ENCODE results near the gene FITM1. TPM values are rescaled to one million over a fixed set of nuclear protein-coding genes. Genes with fewer than 3 reads are reported as not detected.

Gene FITM1
- polyA plus RNA-seq, 1 donor from 2014 or later: 0.88 TPM

- no peak for TF ChIP-seq RAD21 (conservative IDR thresholded peaks at IDR 0.05)
- TF ChIP-seq CTCF (IDR thresholded peaks at IDR 0.05; ENCODE audit: poor library complexity, severe bottlenecking): no peak
- TF ChIP-seq MXI1 (conservative IDR thresholded peaks at IDR 0.05; ENCODE audit: poor library complexity, severe bottlenecking): no peak
- TF ChIP-seq POLR2AphosphoS5 (IDR thresholded peaks at IDR 0.05): no peak
- no peak for TF ChIP-seq EZH2 (IDR thresholded peaks at IDR 0.05; ENCODE audit: borderline replicate concordance, insufficient read depth, low read length, poor library complexity, severe bottlenecking)
- TF ChIP-seq TAF1 (IDR thresholded peaks at IDR 0.05; ENCODE audit: low read depth): no peak
- TF ChIP-seq EP300 (conservative IDR thresholded peaks at IDR 0.05; ENCODE audit: poor library complexity, severe bottlenecking): no peak
- TF ChIP-seq REST (IDR thresholded peaks at IDR 0.05; ENCODE audit: borderline replicate concordance): no peak
- no peaks in the 10 kb centered on the region for H3K9me3 ChIP-seq (ENCODE audit: low read length)
- no peak overlapping the region for H3K27ac ChIP-seq (ENCODE audit: low read length)
- H3K4me2 ChIP-seq (ENCODE audit: low read length): no peak overlapping the region
- H3K9me2 ChIP-seq (ENCODE audit: insufficient read depth, low read length): no peaks in the 10 kb centered on the region
- H2AFZ ChIP-seq (ENCODE audit: low read depth, low read length): no peak overlapping the region
- no peaks in the 10 kb centered on the region for H3K36me3 ChIP-seq (ENCODE audit: insufficient read depth, low read length)
- H3K9ac ChIP-seq (ENCODE audit: low read length): no peak overlapping the region
- no peaks in the 10 kb centered on the region for H4K20me1 ChIP-seq (ENCODE audit: insufficient read depth)
- H3K79me2 ChIP-seq (replicated peaks; ENCODE audit: insufficient read depth, low read length): no peaks in the 10 kb centered on the region
- H3F3A ChIP-seq (ENCODE audit: insufficient read depth, low read length, poor library complexity, severe bottlenecking): no peaks in the 10 kb centered on the region
- no peak overlapping the region for H3K4me3 ChIP-seq (ENCODE audit: low read length)
- H3K27me3 ChIP-seq (ENCODE audit: insufficient read depth, low read depth, low read length): no peaks in the 10 kb centered on the region
Observed at GRCh38 chr14:24110060-24110459, 20.4 kb upstream of the FITM1 start.

- Histone ChIP-seq H3K9me2 (ENCODE audit: insufficient read depth, low read length) (no peaks in the 10 kb centered on the region), H3K79me2 (replicated peaks; ENCODE audit: insufficient read depth, low read length) (peaks cover under 1% of the 10 kb centered on the region), H3K9me3 (ENCODE audit: low read length) (no peaks in the 10 kb centered on the region), H3F3A (ENCODE audit: insufficient read depth, low read length, poor library complexity, severe bottlenecking) (no peaks in the 10 kb centered on the region), H3K36me3 (ENCODE audit: insufficient read depth, low read length) (no peaks in the 10 kb centered on the region), H2AFZ (ENCODE audit: low read depth, low read length) (no peak overlapping the region), H4K20me1 (ENCODE audit: insufficient read depth) (no peaks in the 10 kb centered on the region), H3K4me2 (ENCODE audit: low read length) (no peak overlapping the region), H3K27ac (ENCODE audit: low read length) (no peak overlapping the region), H3K4me3 (ENCODE audit: low read length) (no peak overlapping the region), H3K9ac (ENCODE audit: low read length) (no peak overlapping the region), H3K27me3 (ENCODE audit: insufficient read depth, low read depth, low read length) (no peaks in the 10 kb centered on the region)
- TF ChIP-seq MXI1 (conservative IDR thresholded peaks at IDR 0.05; ENCODE audit: poor library complexity, severe bottlenecking) (no peak), EP300 (conservative IDR thresholded peaks at IDR 0.05; ENCODE audit: poor library complexity, severe bottlenecking) (no peak), CTCF (IDR thresholded peaks at IDR 0.05; ENCODE audit: poor library complexity, severe bottlenecking) (no peak)
Observed at GRCh38 chr14:24110523-24110922, 19.9 kb upstream of the FITM1 start.

All from neural cell (in vitro differentiated cells).